ENCODE measurements around the gene TINCR. TPM values are rescaled to one million over a fixed set of nuclear protein-coding genes. Genes with fewer than 3 reads are reported as not detected.

Gene TINCR
- total and polyA plus RNA-seq, 2 donors (not counting 3 experiments of a cell fraction or from before 2014, with no cell fraction given), result 0.01 TPM; not detected in 1

- Histone ChIP-seq H3K4me1 (ENCODE audit: control insufficient read depth, extremely low read depth, insufficient read depth, low read length) (no peaks in the 10 kb centered on the region), H4K20me1 (replicated peaks; ENCODE audit: control insufficient read depth, extremely low read depth, insufficient read depth, low read length) (no peaks in the 10 kb centered on the region), H3K79me2 (ENCODE audit: control insufficient read depth, insufficient read depth, low read length) (no peaks in the 10 kb centered on the region), H3K9me3 (replicated peaks; ENCODE audit: control insufficient read depth, insufficient read depth, low read length) (no peaks in the 10 kb centered on the region), H3K4me2 (ENCODE audit: insufficient read depth, low read length) (no peak overlapping the region), H3K9ac (replicated peaks; ENCODE audit: extremely low read depth, insufficient read depth, low read length) (no peak overlapping the region), H3K27me3 (ENCODE audit: control insufficient read depth in 2 of 2, insufficient read depth in 2 of 2, low read length in 2 of 2) (no peaks in the 10 kb centered on the region), H3K9me1 (replicated peaks; ENCODE audit: control insufficient read depth, extremely low read depth, insufficient read depth, low read length) (no peaks in the 10 kb centered on the region), H3K4me3 (replicated peaks in 1 of 3; ENCODE audit: insufficient read depth in 1 of 3, low read depth in 1 of 3, low read length in 3 of 3) (no peak overlapping the region), H3K36me3 (ENCODE audit: control insufficient read depth in 2 of 2, extremely low read depth in 1 of 2, insufficient read depth in 2 of 2, low read length in 2 of 2) (no peaks in the 10 kb centered on the region), H3K27ac (ENCODE audit: insufficient read depth, low read depth, low read length) (no peak overlapping the region), H2AFZ (ENCODE audit: low read depth, low read length) (no peak overlapping the region)
- no peak for TF ChIP-seq MAX (IDR thresholded peaks at IDR 0.05; ENCODE audit: insufficient read depth, insufficient read length)
- TF ChIP-seq, protein P1, sequence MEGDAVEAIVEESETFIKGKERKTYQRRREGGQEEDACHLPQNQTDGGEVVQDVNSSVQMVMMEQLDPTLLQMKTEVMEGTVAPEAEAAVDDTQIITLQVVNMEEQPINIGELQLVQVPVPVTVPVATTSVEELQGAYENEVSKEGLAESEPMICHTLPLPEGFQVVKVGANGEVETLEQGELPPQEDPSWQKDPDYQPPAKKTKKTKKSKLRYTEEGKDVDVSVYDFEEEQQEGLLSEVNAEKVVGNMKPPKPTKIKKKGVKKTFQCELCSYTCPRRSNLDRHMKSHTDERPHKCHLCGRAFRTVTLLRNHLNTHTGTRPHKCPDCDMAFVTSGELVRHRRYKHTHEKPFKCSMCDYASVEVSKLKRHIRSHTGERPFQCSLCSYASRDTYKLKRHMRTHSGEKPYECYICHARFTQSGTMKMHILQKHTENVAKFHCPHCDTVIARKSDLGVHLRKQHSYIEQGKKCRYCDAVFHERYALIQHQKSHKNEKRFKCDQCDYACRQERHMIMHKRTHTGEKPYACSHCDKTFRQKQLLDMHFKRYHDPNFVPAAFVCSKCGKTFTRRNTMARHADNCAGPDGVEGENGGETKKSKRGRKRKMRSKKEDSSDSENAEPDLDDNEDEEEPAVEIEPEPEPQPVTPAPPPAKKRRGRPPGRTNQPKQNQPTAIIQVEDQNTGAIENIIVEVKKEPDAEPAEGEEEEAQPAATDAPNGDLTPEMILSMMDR (IDR thresholded peaks at IDR 0.05; ENCODE audit: extremely low read depth in 1 of 2, insufficient read depth in 1 of 2, low read depth in 1 of 2, low read length in 2 of 2), result no peak
- no peak for TF ChIP-seq POLR2AphosphoS5 (IDR thresholded peaks at IDR 0.05; ENCODE audit: insufficient read depth, low read depth, low read length)
- TF ChIP-seq JUN (IDR thresholded peaks at IDR 0.05; ENCODE audit: borderline replicate concordance, insufficient read depth, insufficient read length, low read depth), result no peak
- no peak for TF ChIP-seq POLR2A (IDR thresholded peaks at IDR 0.05; ENCODE audit: low read depth, low read length)
- no peak for TF ChIP-seq GATA2 (IDR thresholded peaks at IDR 0.05; ENCODE audit: insufficient read depth, insufficient read length, low read depth, low read length)
- TF ChIP-seq MYC (IDR thresholded peaks at IDR 0.05; ENCODE audit: low read depth, low read length), result no peak
- no peak for TF ChIP-seq FOS (IDR thresholded peaks at IDR 0.05; ENCODE audit: borderline replicate concordance, insufficient read depth, low read length)
- no peak for TF ChIP-seq EZH2 (IDR thresholded peaks at IDR 0.05; ENCODE audit: borderline replicate concordance, low read depth, low read length, severe bottlenecking)
- no peak for DNase-seq (ENCODE audit: low read depth, low spot score)
- FAIRE-seq, result no peak
- intact Hi-C loops (cut with micrococcal nuclease) (no loop called here), dilution Hi-C loops (cut with MboI; ENCODE audit: extremely low pct_ligation_motif_present, low sequenced_read_pairs) (no loop called here)
- ChIA-PET CTCF (interaction anchor here (0.8 to 3.3 kb wide), 2 partner anchors 10 to 19 kb away, joined by 3 to 9 read pairs; no protein-coding TSS in a partner anchor), POLR2A (no interaction called here)
- BruUV-seq (replicated peaks), result no TSS peak
These were observed 10.1 kb downstream of the TINCR start for GRCh38 chr19:5557691-5558090.

Measured in endothelial cell of umbilical vein (primary cell).